ENCODE measurements around the gene TSPO. TPM values are rescaled to one million over a fixed set of nuclear protein-coding genes. Genes with fewer than 3 reads are reported as not detected.

The TSPO gene
- total RNA-seq, 6 experiments from 2014 or later: 325 to 442 (median 361) TPM

DNA sequence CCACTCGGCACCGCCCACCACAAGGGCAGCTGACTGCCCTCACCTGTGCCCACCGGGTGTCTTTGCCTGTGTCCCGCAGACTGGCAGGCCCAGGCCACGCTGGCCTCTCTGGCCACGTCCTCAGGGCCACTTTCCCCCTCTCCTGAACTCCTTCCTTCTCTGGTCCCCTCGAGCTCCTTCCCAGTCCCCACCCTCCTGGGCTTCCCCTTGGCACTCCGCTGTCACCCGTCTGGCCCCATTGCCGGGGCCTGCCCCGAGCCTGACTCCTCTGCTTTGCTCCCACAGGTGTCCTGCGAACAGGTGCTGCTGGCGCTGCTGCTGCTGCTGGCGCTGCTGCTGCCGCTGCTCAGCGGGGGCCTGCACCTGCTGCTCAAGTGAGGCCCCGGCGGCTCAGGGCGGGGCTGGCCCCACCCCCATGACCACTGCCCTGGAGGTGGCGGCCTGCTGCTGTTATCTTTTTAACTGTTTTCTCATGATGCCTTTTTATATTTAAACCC, 22.4 kb upstream of the TSPO start:
- H3K27ac Mint-ChIP-seq: no peak overlapping the region
- no peaks in the 10 kb centered on the region for H3K36me3 Mint-ChIP-seq (ENCODE audit: low read depth)
- H3K27me3 Mint-ChIP-seq (ENCODE audit: insufficient read depth): peaks cover 2% of the 10 kb centered on the region
- TF ChIP-seq, protein P1, sequence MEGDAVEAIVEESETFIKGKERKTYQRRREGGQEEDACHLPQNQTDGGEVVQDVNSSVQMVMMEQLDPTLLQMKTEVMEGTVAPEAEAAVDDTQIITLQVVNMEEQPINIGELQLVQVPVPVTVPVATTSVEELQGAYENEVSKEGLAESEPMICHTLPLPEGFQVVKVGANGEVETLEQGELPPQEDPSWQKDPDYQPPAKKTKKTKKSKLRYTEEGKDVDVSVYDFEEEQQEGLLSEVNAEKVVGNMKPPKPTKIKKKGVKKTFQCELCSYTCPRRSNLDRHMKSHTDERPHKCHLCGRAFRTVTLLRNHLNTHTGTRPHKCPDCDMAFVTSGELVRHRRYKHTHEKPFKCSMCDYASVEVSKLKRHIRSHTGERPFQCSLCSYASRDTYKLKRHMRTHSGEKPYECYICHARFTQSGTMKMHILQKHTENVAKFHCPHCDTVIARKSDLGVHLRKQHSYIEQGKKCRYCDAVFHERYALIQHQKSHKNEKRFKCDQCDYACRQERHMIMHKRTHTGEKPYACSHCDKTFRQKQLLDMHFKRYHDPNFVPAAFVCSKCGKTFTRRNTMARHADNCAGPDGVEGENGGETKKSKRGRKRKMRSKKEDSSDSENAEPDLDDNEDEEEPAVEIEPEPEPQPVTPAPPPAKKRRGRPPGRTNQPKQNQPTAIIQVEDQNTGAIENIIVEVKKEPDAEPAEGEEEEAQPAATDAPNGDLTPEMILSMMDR (IDR thresholded peaks at IDR 0.05): no peak
- no peaks in the 10 kb centered on the region for H3K9me3 Mint-ChIP-seq
- H3K4me1 Mint-ChIP-seq (ENCODE audit: low read depth): peaks cover 14% of the 10 kb centered on the region
- no peak for DNase-seq
- no peak overlapping the region for H3K4me3 Mint-ChIP-seq

DNA sequence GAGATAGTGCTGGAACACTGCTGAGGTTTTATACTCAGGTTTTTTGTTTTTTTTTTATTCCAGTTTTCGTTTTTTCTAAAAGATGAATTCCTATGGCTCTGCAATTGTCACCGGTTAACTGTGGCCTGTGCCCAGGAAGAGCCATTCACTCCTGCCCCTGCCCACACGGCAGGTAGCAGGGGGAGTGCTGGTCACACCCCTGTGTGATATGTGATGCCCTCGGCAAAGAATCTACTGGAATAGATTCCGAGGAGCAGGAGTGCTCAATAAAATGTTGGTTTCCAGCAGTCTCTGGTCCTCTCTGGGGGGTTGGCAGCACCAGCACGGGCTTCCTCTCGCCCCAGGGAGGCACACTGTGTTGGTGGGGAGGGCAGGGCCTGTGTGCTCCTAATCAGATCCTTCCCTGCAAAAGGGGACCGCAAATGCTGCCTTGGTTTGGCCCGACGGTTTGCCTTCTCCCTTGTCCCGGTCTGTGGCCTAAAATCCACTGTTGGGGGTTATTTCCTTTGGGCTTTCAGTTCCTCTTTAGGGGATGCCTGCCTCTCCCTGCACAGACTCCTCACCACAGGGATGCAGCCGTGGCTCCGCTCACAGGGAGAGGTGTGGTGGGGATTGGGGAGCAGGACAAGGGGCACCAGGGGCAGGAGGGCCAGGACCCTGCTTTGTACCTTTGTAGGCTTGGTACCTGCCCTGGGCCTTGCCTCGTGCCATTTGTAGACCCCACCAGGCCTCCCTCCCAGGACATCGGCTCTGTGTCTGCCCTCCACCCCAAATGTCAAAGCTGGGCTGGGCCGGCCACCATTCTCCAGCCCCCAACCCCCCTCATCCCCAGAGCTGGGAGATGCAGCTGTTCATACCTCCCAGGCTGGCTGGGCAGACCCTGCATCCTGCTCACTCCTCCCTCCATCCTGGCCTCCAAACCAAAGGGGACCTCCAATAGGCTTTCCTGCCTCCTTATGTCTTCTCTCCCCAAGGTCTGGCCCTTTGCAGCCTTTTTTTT, 21.6 kb upstream of the TSPO start:
- TF ChIP-seq, protein P1 (IDR thresholded peaks at IDR 0.05): no peak
- H3K36me3 Mint-ChIP-seq (ENCODE audit: low read depth): no peaks in the 10 kb centered on the region
- DNase-seq: no peak
- peaks cover 14% of the 10 kb centered on the region for H3K4me1 Mint-ChIP-seq (ENCODE audit: low read depth)
- no peak overlapping the region for H3K27ac Mint-ChIP-seq
- H3K4me3 Mint-ChIP-seq: no peak overlapping the region
- no peaks in the 10 kb centered on the region for H3K9me3 Mint-ChIP-seq
- peaks cover 2% of the 10 kb centered on the region; the same call in 1 of the 2 replicates for H3K27me3 Mint-ChIP-seq (ENCODE audit: insufficient read depth)

DNA sequence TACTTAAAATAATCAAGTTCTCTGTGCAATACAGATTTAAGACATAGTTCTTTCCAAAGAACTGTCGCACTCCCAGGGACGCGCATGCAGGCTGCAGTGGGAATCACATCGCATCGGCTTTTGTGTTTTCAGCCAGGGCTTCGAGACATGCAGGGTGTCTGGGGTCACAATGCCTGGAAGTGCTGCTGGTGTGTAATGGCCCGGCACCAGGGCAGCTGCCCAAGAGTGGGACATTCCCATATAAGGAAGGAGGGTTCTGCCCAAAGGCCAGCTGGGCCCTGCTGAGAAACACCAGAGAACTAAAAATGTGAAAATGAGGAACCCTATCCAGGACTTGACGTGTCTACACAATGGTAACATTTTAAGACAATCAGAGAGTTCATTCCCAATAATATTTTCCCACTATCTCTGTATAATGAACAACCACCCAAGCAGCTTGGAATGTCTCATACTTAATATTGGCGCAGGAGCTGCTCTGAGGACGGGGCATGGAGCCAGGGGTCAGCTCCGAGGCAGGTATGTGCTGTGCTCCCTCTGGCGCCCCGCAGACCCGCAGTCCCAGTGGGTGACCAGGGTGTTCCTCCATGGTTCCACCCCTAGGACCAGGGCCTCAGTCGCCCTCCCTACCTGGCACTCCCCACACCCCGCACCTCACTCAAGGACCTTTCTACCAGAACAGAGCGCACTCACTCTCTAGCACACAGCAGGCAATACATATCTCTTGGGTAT, 19.4 kb upstream of the TSPO start:
- no peaks in the 10 kb centered on the region for H3K36me3 Mint-ChIP-seq (ENCODE audit: low read depth)
- peaks cover 8% of the 10 kb centered on the region for H3K4me1 Mint-ChIP-seq (ENCODE audit: low read depth)
- no peak overlapping the region for H3K27ac Mint-ChIP-seq
- DNase-seq: no peak
- TF ChIP-seq, protein P1 (IDR thresholded peaks at IDR 0.05): no peak
- no peak overlapping the region for H3K4me3 Mint-ChIP-seq
- H3K27me3 Mint-ChIP-seq (ENCODE audit: insufficient read depth): peaks cover 2% of the 10 kb centered on the region; the same call in 1 of the 2 replicates
- no peaks in the 10 kb centered on the region for H3K9me3 Mint-ChIP-seq

DNA sequence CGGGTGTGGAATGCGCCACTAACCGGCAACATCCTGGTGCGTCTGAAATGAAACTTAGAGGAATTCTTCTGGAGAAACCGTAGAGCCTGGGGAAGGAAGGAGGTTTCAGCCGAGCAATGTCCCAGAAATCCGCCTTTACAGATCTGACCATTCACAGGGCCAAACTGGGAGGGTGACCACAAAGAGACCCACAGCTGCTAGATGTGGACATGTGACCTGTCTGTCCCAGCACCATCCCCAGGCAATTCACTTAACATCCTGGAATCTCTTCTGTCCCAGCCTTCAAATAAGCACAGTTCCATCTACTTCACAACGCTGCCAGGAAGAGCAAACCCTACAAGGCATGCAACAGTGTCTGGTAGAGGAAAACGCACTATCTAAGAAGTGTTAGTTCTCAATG, 18.0 kb upstream of the TSPO start:
- Mint-ChIP-seq H3K9me3 (no peaks in the 10 kb centered on the region), H3K27me3 (ENCODE audit: insufficient read depth) (peaks cover 2% of the 10 kb centered on the region; the same call in 1 of the 2 replicates), H3K27ac (no peak overlapping the region), H3K4me3 (no peak overlapping the region), H3K4me1 (ENCODE audit: low read depth) (no peaks in the 10 kb centered on the region), H3K36me3 (ENCODE audit: low read depth) (no peaks in the 10 kb centered on the region)
- TF ChIP-seq, protein P1 (IDR thresholded peaks at IDR 0.05): no peak
- no peak for DNase-seq

DNA sequence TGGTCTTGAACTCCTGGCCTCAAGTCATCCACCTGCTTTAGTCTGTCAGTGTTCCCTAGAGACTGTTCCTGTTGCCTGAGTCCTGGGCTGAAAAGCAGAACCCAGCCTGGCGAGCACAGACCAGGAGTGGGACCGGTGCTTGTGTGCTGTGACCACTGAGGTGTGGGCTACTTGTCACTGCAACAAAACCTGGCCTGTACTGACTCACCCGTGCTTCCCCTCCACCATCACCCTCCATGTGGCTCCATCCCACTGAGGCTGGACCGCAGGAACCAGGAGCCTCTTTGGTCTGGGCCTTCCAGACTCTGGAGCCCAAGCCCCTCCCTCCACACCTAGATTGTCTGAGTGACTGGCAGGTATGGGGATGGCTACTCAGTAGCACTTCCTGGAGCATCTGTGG, 16.8 kb upstream of the TSPO start:
- peaks cover 2% of the 10 kb centered on the region; the same call in 1 of the 2 replicates for H3K27me3 Mint-ChIP-seq (ENCODE audit: insufficient read depth)
- no peak for DNase-seq
- H3K36me3 Mint-ChIP-seq (ENCODE audit: low read depth): no peaks in the 10 kb centered on the region
- no peaks in the 10 kb centered on the region for H3K9me3 Mint-ChIP-seq
- no peaks in the 10 kb centered on the region for H3K4me1 Mint-ChIP-seq (ENCODE audit: low read depth)
- TF ChIP-seq, protein P1 (IDR thresholded peaks at IDR 0.05): no peak
- no peak overlapping the region for H3K4me3 Mint-ChIP-seq
- no peak overlapping the region for H3K27ac Mint-ChIP-seq
